Stimulated activated CD4-positive, alpha-beta T cell treated with anti-CD3 and anti-CD28 coated beads, Interleukin-12 subunit alpha, Interleukin-12 subunit beta, amount 100 ng/mL, for 24 hours (primary cell): ENCODE measurements around the gene TSTD2.
A peak's percentile ranks its signal among the peaks of the same experiment; 100 is the strongest.

Source experiments
- DNase-seq, 2 experiments: peaks; one replicate each; pipeline ENCODE4 v3.0.0-alpha.2; 2020; ENCODE audit warnings: low read depth in 2 of 2

Gene TSTD2

DNA sequence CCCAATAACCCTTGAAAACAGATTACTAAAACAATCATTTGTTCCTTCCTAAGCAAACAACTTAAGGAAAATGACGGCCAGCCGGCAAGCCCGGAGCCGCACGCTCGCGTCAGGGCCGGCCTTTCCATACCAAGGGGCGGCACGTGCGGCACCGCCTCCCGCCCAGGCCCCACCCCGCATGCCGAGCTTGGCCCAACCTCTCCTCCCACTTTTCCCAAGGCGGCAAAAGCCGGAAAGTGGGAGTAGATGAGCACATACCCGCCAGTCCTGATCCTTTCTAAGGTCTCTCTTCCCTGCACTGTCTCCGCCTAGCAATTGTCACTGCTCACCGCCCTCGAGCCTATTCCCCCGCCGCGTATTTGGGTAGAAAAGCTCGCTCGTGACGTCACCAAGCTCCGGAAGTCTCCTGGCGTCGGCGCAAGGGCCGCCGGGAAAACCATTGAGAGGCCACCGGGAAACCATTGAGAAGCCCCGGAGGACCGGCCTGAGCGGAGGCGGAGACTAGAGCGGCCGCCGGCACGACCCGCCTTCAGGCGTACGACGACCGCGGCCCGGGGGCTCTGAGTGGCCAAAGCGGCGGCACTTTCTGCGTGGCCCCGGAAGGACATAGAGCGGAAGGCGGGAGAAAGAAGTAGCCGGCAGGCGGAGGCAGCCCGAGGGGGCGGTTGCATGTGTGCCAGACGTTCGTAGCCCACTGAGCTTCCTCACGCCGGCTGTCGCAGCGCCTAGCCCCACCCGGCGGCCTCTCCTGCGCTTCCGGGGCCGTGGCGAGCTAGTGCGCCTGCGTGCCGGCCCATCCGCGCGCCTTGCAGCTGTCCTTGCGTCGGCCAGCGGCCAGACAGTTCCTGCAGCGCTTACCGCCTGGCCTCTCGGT lies at the start of gene TSTD2, which contains the start of gene NCBP1:
Gene TSTD2 (minus strand): TSS at position 384 of the 874 bp plus-strand sequence. CDS start 5,806 bp downstream, outside the sequence.
Gene NCBP1 (plus strand): TSS at position 837 of the 874 bp plus-strand sequence. CDS start 61 bp downstream, outside the sequence.
- peak; percentile 93 to 94 for DNase-seq

DNA sequence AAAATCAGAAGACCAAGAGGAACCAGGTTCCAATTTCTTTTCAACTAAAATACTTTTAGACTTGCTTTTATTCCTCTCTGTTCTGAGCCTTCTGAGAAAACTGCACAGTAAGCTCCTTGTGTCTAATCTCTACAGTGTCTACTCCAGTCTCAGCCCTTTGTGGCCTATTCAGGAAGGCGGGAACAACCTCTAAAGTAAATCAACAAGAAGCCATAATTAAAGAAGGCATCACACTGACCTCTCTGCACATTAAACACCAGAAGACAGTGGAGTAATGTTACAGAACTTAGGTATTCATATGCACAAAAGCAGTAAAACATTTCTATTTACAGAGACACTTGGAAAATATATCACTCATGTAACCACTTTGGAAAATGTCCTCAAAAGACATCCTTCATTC lies 49.1 kb upstream of the TSTD2 start:
- DNase-seq, result no peak

DNA sequence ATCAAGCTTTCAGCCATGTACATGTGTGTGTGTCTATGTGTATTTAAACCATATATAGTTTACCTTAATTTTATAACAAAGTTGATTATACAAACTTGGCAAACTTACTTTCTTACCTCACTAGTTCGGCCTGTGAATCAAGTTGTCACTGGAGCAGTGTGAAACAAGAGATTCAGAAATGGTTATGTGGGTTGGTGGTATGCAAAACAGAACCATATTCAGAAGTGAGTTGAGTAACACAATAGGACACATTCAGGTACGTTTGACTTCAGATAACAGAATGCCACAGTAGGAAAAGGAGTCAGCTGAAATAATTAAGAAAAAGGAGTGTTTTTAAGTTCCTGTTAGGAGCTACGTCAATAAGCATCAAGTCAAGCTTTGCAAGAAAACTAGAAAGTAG lies 42.5 kb upstream of the TSTD2 start:
- no peak for DNase-seq

DNA sequence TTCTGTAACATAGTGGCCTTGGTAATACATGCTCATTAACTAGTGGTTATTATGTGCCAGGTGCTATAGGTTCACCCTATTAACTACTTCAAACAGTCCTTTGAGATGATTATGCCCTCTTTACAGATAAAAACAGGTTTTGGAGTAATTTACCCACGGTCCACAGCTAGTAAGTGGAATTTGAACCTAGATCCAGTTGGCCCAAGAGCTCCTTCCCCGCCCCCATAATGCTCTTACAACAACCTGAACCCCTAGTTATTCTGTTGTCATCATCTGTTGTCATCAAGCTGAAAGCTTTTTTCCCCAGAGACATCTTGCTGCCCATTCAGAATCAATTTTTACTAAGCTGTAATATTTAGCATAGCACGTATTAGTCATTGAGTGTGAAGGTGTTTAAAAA lies 40.8 kb upstream of the TSTD2 start:
- DNase-seq, result no peak

DNA sequence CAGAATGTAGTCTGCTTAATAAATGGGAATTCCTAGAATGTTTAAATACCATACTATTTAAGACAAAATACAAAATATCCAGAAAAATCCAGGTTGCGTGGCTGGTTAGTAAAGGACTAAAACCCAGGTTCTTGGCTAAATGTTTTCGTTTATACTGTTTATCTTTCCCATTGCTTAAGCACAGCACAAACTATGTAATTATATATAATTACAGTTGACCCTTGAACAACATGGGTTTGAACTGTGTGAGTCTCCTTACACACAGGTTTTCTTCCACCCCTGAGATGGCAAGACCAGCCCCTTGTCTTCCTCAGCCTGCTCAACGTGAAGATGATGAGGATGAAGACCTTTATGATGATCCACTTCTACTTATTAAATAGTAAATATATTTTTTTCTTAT lies 39.2 kb upstream of the TSTD2 start:
- no peak for DNase-seq

DNA sequence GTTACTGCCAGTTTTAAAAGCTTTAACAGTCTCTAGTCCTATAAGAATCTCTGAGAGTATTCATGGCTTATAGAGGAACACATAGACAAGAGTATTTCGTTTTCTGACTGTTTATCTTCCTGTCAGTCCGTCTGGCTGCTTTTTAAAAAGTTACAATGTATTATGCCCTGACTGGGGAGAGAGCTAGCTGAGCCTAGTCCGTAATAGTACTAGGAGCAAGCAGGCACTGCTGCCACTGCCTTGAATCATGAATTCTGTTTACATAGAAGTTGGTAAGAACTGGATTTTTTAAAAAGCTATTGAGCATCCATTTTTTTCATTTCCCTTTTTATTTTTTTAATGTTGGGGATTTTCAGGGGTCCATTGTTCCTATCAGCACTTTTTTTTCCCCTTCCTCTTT lies 37.4 kb upstream of the TSTD2 start:
- no peak for DNase-seq

DNA sequence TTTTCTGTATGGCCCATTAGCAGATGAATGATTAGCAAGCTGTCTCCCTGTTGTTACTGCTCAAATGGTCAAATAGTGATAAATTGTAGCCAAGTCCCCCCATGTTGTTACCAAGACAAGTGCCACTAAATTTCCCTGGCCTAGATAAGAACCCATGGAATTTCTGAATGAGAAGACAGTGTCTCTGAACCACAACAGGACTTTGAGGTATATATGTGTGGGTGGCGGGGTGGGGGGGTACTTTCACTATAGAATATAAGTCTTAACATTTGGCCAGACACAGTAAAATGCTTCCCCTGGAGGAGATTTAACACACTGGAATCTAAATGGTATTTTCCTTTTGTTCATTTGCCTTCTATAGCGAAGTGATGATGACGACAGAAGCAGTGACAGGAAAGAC lies 35.3 kb upstream of the TSTD2 start:
- DNase-seq, result peak in 1 of 2 experiments; percentile 6

DNA sequence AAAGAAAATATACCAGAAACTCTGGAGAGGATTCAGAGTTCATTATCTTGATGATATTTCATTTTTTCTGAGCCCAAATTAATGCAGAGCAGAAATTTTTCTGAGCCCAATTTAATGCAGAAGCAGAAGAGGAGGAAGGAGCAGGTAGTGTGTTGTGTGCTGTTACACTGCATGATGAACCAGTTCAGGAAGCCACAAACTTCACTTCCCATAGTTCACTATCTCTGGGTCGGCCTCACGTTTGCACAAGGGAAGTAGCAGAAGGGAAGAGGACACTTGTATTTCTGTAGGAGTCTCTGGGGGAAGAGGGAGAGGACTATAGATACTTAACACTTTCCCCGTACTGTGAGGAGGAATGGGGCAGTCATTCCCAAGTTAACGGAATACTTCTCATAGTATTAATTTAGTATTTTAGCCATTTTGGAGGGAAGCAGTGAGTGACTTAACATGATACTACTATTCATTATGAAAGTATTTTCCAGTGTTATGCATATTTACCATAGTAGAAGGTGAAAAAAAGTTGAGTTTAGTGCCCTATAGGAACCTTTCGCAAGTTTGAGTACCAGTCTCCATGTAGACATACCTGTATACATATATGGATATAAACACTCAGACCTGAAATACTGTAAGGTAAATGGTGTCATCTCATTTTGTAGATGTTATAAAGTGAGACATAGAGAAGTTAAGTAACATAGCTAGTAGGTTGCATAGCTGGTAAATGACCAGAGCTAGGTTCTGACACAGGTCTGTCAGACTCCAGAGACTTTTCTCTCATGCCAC lies 33.9 kb upstream of the TSTD2 start:
- no peak for DNase-seq

DNA sequence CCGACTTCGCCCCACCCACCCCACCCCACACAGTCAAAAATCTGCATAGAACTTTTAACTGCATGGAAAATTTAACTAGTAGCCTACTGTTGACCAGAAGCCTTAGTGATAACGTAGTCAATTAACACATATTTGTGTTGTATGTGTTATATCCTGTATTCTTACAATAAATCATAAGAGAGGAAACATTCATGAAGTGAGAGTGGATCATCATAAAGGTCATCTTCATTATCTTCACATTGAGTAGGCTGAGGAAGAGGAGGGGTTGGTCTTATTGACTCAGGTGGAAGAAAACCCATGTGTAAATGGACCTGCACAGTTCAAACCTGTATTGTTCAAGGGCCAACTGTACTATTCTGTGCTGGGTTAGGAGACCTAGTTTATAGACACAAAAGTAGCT lies 32.6 kb upstream of the TSTD2 start:
- no peak for DNase-seq

DNA sequence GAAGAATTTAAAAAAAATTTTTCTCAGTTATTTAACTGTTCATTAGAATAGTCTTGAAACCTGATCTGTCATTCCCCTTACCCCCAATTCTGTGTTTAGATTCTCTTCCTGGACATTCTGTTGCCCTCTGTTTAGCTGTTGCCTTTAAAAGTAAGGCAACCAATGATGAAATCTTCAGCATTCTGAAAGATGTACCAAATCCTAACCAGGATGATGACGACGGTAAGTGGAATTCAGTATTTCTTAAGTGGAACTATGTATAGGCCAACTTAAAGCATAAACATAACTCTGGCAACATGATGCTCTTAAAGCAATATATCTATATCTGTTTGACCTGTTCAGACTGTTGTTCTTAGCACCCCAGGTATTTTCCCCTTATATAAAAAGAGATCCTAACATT lies 27.7 kb upstream of the TSTD2 start:
- DNase-seq, result no peak

DNA sequence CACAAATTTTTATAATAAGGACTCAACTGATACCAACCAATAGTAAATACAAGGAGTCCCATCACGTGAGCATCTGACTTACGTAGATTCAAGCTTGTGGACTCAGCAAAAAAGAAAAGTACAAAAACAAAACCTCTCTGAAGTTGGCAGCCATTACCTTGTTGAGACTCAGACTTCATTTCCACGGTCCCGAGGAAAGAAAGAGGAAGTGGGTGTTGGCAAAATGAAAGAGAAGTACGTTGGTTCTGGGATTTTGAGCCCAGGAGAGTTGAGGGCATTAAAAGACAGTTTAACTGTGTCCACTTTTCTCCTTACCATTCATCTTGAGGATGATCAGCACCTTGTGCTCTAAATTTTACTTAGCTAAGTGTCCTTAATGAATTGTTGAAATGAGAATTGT lies 27.2 kb upstream of the TSTD2 start:
- no peak for DNase-seq

DNA sequence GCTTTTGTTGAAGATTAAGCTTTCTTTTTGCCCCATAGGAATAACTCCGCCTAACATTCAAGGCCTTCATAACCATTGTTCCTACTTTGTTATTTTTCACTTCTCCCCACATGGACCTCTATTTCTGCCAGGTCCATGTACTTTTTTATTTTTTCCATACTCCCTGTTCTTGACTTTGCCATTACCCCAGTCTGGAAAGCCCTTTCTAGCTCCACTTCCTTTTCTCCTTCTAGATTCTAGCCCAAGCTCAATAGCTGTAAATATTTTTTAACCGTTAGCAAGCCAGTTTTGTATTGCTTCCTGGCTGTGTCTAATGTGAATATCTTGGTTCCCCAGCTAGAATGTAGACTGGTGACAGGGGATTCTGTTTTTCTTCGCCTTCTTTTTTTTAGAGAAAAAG lies 26.6 kb upstream of the TSTD2 start:
- DNase-seq, result no peak

DNA sequence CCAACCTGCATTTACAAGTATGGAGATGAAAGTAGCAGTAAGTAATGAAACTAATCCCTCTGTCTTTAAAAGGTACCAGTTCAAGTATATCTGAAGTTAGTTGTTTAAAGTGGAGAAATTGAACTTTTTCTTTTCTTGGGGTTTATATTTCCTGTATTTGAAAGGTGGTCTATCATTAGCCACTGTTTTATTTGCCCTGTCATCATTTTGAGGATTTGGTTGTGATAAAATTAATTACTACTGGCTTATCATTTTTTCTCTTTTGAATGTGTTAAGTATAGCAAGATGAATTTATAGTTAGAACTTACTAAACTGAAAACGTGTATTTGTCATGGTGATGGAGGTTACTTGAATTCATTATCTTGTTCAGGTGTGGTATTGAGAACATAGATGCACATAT lies 25.5 kb upstream of the TSTD2 start:
- DNase-seq, result no peak

DNA sequence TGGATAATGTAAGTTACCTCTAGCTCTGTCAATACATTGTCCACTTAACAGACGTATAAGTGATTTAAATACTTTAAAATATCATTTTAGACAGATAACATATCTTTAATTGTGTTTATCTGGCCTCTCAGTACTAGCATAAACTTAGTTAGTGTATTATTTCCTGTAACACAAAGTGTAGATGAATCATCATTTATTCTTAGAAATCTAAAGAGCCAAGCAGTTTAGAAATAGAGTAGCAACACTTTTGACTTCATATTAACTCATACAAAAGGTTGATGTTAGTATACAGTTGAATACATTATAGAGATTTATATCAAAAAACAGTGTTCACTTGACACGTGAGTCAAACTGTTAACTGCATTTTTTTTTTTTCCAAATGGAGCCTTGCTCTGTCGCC lies 18.5 kb upstream of the TSTD2 start:
- DNase-seq, result no peak

DNA sequence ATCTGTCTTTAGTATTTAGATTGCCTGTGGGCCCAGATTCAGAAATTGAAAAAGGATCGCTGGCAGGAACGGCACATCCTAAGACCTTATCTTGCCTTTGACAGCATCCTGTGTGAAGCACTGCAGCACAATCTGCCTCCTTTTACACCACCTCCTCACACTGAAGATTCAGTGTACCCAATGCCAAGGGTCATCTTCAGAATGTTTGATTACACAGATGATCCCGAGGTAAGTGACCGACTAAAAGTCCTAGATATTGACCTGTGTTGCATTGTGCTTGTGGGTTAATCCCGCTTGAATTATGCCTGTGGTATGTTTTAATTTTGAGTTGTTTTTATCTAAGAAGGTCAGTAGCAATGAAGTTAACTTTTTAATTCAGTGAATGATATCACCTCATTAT lies 14.8 kb upstream of the TSTD2 start:
- DNase-seq, result no peak

DNA sequence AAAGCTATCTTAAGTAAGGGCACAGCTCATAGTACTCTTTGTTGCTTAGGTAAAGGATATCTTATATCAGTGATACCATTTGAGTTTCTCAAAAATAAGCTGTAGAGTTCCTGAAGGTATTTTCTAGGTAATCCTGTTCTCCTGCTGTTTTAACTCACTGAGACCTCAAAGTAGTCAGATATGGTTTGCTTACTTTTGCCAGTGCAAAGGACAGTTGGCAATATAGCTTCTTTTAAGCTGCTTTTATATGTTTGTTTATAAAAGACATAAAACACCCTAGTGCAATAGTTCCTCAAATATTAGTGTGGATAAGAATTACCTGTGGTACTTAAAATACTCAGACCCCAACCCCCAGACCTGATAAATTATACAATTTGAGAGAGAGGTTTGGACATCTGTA lies 12.6 kb upstream of the TSTD2 start:
- DNase-seq, result no peak

DNA sequence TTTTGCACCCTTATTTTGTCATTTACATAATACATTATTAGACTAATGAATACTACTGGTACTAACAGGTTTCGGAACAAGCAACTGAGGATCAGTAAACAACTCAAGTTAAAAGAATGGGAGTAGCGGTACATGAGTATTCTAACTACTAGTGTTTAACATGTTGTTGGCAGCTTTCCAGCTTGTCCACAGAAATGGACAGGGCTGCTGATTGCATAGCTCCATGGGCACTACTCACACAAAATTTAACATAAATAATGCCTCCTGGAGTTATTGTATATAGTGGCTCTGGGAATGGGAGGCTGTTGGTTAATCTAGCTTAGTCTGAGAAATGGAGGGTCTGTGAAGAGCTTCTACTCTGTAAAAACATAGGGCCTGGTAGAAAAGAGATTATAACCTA lies 7.2 kb upstream of the TSTD2 start:
- DNase-seq, result no peak

DNA sequence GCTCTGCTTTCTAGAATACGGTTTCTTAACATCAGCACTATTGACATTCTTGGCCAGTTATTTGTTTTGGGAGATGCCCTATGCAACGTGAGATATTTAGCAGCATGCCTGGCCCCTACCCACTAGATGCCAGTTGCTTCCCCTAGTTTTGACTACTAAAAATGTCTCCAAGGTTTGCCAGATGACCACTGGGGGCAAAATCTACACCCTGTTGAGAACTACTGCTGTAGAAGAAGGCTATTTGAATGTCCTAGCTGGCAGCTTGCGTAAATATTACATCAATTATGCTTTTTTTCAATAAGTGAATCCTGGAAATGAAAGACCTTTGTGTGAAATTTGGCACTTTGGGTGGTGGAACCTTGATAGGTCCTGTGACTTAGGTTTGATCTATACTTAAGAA lies 5.5 kb upstream of the TSTD2 start:
- no peak for DNase-seq

DNA sequence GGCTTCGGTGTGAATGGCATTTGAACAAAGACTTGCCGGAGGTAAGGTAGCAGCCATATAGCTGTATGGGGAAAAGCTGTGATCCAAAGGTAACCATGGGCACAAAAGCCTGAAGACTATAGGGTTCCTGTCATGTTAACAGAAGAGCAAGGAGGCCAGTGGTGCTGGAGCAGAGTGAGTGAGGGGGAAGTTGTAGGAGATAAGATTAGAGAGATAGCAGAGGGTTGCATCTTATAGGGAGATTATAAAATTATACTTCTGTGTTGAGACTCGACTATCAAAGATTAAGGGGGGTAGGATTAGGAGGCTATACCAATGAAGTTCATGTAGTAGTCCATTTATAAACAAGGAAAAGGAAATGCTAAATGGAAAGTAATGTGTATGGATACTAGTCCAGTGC lies 3.7 kb upstream of the TSTD2 start:
- no peak for DNase-seq

DNA sequence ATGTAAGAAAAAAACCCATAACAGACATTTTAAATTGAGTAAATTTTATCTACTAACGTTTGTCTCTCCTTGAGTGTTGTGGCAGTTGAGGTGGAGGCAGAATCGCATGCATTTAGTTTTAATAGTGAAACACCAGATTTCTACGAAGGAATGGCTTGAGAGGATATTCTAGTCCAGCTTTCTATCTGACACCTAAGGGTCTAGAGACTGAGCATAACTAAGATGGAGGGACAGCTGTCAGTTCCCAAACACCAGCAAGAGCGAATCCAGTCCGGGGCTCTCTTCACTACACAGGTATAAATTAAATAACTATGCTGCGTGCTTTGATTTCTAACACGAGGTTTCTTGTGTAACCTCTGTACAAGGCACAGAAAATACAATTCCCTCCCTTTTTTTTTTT lies 1.9 kb upstream of the TSTD2 start:
- DNase-seq, result no peak

DNA sequence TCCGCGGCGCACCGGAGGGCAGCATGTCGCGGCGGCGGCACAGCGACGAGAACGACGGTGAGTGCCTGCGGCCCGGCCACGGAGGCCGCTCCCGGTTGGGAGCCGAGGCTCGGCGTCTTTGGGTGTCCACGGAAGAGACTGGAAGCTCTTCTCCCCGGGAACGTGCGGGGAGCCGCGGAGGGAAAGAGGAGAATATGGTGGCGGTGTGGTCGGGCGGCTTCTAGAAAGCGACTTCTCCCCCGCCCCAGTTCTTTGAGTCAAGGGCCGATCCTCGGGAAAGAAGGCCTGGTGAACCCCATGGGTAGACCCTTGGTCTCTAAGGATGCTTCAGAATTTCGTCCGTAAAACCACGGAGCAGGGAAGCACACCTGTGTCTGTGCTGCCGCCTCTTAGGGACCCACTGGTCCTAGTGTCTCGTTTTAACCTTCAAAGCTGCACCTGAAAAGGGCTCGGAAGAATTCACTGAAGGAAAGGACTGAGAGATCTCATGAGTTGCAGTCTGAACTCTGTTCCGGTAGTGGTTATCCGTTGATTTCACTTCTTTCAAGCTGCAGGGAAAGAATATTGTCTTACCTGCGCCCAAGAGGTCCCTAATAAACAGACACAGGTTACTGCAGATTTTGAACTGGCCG lies 807 bp upstream of the TSTD2 start:
- peak in 1 of 2 experiments; percentile 14 for DNase-seq

DNA sequence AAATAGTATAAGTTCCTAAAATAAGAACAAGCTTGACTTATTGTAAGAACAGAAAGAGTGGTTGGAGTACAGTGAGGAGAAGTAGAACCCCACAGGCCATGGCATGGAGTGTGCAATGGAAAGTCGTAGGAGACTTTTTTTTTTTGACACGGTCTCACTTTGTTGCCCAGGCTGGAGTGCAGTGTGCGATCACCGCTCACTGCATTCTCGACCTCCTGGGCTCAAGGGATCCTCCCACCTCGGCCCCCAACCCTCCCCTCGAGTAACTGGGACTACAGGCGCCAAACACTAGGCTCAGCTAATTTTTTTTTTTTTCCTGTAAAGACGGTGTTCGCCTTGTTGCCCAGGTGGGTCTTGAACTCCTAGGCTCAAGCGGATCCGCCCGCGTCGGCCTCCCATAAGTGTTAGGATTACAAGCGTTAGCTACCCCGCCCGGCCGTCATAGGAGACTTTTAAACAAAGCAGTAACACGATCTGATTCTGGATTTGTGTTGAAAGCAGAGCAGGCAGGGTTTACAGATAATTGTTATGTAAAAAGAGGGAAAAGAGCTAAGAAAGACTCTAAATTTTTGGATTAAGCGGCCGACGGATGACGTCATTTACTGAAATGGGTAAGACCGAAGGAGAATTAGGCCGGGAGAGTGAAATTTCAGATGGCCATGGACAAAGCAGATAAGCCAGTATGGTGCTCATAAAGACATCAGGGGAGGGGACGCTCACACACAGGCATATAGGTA lies 752 bp downstream of the TSTD2 start:
- DNase-seq, result peak in 1 of 2 experiments; percentile 11
